Endothelial cell (in vitro differentiated cells): ENCODE data around the gene PDIA5. TPM values are rescaled to one million over a fixed set of nuclear protein-coding genes. Genes with fewer than 3 reads are reported as not detected.
A peak's percentile ranks its signal among the peaks of the same experiment; 100 is the strongest.
"Not testable (repeated sequence)": the region's sequence is repeated elsewhere in the genome, so short reads cannot be mapped to it uniquely, and the experiment has no call there.

Experiments
- DNase-seq: peaks from one replicate; pipeline ENCODE4 v3.0.0; 2021; ENCODE audit warnings: low spot score
- H3K27ac Mint-ChIP-seq: one replicate; pipeline ENCODE4 v1.8.0; 2021; ENCODE audit warnings: mixed read lengths, inconsistent platforms; ENCODE audit not compliant: unreplicated experiment
- H3K27me3 Mint-ChIP-seq: one replicate; pipeline ENCODE4 v1.8.0; 2021; ENCODE audit warnings: mild to moderate bottlenecking, moderate library complexity, mixed read lengths, inconsistent platforms; ENCODE audit not compliant: unreplicated experiment
- H3K36me3 Mint-ChIP-seq: one replicate; pipeline ENCODE4 v1.8.0; 2021; ENCODE audit warnings: mild to moderate bottlenecking, low read depth, mixed read lengths, inconsistent platforms; ENCODE audit not compliant: unreplicated experiment
- H3K4me1 Mint-ChIP-seq: one replicate; pipeline ENCODE4 v1.8.0; 2021; ENCODE audit warnings: mild to moderate bottlenecking, mixed read lengths, inconsistent platforms; ENCODE audit not compliant: unreplicated experiment
- H3K4me3 Mint-ChIP-seq: one replicate; pipeline ENCODE4 v1.8.0; 2021; ENCODE audit warnings: mild to moderate bottlenecking, mixed read lengths, inconsistent platforms; ENCODE audit not compliant: unreplicated experiment
- H3K9me3 Mint-ChIP-seq: one replicate; pipeline ENCODE4 v1.8.0; 2021; ENCODE audit warnings: mixed read lengths, inconsistent platforms; ENCODE audit not compliant: unreplicated experiment
- total RNA-seq: library from RNA; stranded (reverse); fragmentation: NEBNext Ultra II Directional; extraction: Animal tissue kit (Norgen Biotek cat#: 25700); gene quantifications from one replicate; pipeline ENCODE4 v1.2.1, GENCODE V29; 2021; ENCODE audit not compliant: unreplicated experiment
- TF ChIP-seq, protein P1 (sequence below): fragments of 200-600 bp; sonication (generic); IDR thresholded peaks from one replicate; pipeline ENCODE4 v1.5.0; 2021; ENCODE audit warnings: antibody characterized with exemption; ENCODE audit not compliant: unreplicated experiment

The PDIA5 gene
- total RNA-seq, 1 donor from 2014 or later: 32.8 TPM

- TF ChIP-seq, protein P1, sequence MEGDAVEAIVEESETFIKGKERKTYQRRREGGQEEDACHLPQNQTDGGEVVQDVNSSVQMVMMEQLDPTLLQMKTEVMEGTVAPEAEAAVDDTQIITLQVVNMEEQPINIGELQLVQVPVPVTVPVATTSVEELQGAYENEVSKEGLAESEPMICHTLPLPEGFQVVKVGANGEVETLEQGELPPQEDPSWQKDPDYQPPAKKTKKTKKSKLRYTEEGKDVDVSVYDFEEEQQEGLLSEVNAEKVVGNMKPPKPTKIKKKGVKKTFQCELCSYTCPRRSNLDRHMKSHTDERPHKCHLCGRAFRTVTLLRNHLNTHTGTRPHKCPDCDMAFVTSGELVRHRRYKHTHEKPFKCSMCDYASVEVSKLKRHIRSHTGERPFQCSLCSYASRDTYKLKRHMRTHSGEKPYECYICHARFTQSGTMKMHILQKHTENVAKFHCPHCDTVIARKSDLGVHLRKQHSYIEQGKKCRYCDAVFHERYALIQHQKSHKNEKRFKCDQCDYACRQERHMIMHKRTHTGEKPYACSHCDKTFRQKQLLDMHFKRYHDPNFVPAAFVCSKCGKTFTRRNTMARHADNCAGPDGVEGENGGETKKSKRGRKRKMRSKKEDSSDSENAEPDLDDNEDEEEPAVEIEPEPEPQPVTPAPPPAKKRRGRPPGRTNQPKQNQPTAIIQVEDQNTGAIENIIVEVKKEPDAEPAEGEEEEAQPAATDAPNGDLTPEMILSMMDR: no peak
- H3K27me3 Mint-ChIP-seq: peaks cover 10% of the 10 kb centered on the region
- no peak for DNase-seq
- no peak overlapping the region for H3K4me3 Mint-ChIP-seq
- peaks cover 35% of the 10 kb centered on the region for H3K4me1 Mint-ChIP-seq
- no peak overlapping the region for H3K27ac Mint-ChIP-seq
- H3K9me3 Mint-ChIP-seq: no peaks in the 10 kb centered on the region
- H3K36me3 Mint-ChIP-seq: peaks cover 32% of the 10 kb centered on the region
Measured at GRCh38 chr3:123112232-123112631, 45.4 kb downstream of the PDIA5 start.

DNA sequence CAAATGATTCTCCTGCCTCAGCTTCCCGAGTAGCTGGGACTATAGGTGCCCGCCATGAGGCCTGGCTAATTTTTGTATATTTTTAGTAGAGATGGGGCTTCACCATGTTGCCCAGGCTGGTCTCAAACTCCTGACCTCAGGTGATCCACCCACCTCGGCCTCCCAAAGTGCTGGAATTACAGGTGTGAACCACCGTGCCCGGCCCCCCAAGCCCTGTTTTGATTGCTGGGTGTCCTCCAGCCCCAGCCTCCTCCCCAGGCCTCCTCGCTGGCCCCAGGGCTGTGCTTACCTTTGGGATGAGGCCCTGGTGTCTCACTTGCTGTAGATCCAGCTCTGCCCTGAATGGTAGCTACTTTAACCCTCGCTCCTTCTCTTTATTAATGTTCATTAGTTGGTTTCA, 45.8 kb downstream of the PDIA5 start:
- Mint-ChIP-seq H3K4me1 (peaks cover 35% of the 10 kb centered on the region), H3K36me3 (peaks cover 27% of the 10 kb centered on the region)
- H3K27ac Mint-ChIP-seq, H3K9me3 Mint-ChIP-seq, H3K27me3 Mint-ChIP-seq, H3K4me3 Mint-ChIP-seq, DNase-seq: not testable (repeated sequence)

- peak; percentile 10 for DNase-seq
- H3K9me3 Mint-ChIP-seq: no peaks in the 10 kb centered on the region
- peak overlapping the region; percentile 78 for H3K27ac Mint-ChIP-seq
- H3K4me1 Mint-ChIP-seq: peaks cover 35% of the 10 kb centered on the region
- H3K4me3 Mint-ChIP-seq: peak overlapping the region; percentile 34
- peaks cover 10% of the 10 kb centered on the region for H3K27me3 Mint-ChIP-seq
- peaks cover 29% of the 10 kb centered on the region for H3K36me3 Mint-ChIP-seq
- TF ChIP-seq, protein P1: no peak
Measured at GRCh38 chr3:123113889-123114450, 47.1 kb downstream of the PDIA5 start.

DNA sequence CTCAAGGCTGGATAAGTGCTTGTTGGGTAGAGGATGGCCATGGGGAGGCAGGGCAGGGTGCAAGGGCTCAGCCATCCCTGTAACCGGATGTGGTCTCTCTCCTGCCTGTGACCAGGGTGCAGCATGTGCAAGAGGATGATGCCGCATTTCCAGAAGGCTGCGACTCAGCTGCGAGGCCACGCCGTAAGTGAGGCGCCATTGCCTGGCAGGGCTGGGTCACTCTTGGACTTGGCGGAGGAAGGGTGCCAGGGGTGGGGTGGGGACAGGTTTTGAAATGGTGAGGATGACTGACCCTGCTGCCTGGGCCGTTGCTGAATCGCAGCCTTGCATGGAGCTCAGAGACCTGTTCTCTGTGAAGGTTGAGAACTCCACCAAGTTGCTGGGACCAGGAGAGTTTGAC, 49.3 kb downstream of the PDIA5 start:
- DNase-seq: no peak
- peaks cover 35% of the 10 kb centered on the region for H3K4me1 Mint-ChIP-seq
- peak overlapping the region; percentile 36 for H3K27ac Mint-ChIP-seq
- peaks cover 22% of the 10 kb centered on the region for H3K36me3 Mint-ChIP-seq
- H3K27me3 Mint-ChIP-seq: peaks cover 10% of the 10 kb centered on the region
- H3K4me3 Mint-ChIP-seq: no peak overlapping the region
- TF ChIP-seq, protein P1: no peak
- H3K9me3 Mint-ChIP-seq: no peaks in the 10 kb centered on the region

DNA sequence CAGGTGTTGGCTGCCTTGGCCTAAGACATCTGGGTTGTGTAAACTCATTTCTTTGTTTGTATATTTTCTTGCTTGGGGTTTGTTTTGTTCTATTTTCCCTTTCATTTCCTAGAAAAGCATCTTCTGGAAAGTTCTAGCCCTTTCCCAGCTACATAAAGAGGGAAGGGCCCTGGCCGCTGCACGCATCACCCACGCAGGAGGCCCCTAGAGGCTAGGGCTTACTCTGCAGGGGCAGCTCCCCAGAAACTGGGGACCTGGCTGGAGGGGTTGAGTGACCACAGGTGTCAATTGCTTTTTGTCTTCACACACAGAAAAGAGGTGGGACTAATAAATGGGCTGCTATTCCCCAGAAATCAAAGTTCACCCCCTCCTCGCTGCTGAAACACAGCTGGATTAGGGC, 52.6 kb downstream of the PDIA5 start:
- Mint-ChIP-seq H3K27me3 (peaks cover 10% of the 10 kb centered on the region), H3K36me3 (peaks cover 21% of the 10 kb centered on the region)

More for the DNA sequence above, 52.6 kb downstream of the PDIA5 start:
- DNase-seq: no peak
- TF ChIP-seq, protein P1: no peak
- H3K4me1 Mint-ChIP-seq: peaks cover 21% of the 10 kb centered on the region
- no peak overlapping the region for H3K4me3 Mint-ChIP-seq
- no peak overlapping the region for H3K27ac Mint-ChIP-seq
- no peaks in the 10 kb centered on the region for H3K9me3 Mint-ChIP-seq
